Measurements from ENCODE around the gene MAG.

Gene MAG

DNA sequence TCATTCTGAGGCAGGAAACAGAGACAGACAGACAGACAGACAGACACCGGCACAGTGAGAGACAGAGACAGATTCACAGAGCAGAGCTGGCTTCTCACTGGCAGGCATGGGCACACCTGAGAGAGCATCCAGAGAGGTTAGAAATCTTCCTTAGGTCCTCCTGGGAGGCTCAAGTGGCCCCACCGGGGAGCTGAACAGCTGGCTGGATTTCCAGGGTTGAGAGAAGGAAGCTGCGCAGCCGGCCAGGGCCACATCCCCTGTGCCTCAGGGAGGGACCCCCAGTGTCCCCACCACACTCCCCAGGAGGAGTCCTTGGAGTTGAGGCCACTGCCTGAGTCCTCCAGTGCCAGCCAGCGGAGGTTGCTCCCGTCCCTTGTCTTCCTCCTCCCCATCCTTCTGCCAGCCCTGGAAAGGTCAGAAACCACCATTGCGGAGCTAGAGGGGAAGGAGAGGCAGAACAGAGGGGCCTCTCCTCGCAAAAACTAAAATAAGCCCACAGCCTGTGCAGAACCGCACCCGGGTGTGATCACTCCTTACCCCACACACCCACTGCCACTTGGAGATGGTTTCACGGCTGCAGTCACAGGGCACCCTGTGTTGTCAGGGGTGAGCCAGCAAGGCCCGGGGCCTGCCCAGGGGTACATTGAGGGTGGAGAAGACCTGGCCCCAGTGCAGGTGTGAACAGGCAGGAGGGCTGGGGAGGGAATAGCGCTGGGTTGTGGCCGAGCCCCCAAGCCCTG lies 70.5 kb downstream of the MAG start:
- DNase-seq (ENCODE audit: low read depth in 2 of 2) = no peak

- DNase-seq (ENCODE audit: low read depth in 2 of 2) = no peak
These were observed 71.1 kb downstream of the MAG start for GRCh38 chr19:35363001-35363590.
